Measurements from ENCODE around the gene TCF4.

Gene TCF4

DNA sequence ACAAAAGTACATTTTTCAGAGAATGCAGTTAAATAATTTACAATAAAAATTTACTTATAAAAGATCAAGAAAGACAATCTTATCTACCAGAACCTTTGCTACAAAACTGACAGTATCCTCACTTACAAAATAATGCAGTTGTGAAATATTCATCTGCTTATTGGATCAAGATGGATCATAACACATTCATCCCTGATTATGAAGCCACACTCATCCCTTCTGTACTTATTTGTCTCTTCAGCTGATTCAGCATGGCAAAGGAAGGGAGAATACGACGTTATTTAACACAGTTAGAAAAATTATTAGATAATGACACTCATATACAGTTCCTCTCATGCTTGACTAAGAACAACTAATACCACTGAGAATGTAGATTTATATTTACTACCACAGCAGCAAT, 46.4 kb downstream of the TCF4 start:
- DNase-seq, result no peak

DNA sequence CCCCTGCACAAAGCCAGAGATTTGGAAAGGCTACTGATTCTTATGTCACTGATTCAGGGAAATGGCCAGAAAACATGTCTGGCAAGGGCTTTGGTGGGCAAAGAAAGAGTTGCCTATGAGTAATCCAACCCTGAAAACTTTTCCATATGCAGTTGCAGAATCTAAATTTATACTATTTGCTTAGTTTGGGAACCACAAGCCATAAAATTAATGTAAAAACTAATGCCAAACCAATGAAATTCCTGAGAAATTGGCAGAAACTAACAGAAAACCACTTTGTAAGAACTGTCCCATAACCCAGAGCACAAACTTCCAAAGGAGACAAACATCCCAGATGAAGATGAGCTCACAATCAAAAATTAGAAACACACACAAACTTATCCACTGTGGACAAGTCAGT, 48.8 kb downstream of the TCF4 start:
- DNase-seq, result no peak

- no peak for DNase-seq
These were observed 53.0 kb downstream of the TCF4 start for GRCh38 chr18:55534996-55535395.

DNA sequence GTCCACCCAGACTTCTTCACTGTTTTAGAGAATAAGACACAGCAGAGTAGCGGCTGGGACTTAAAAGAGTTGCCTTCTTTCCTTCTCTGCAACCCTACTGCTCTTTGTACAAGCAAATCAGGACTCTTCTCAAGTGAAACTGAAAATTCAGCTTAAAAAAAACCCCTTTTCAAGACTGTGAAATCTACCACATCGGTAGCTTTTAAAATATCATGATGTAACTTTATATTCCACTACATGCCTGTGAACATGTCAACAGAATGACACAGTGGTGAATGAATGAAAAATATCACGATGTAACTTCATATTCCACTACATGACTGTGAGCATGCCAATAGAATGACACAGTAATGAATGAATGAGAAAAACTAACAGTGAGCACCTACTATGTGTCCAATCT, 53.4 kb downstream of the TCF4 start:
- DNase-seq, result no peak

GRCh38 chr18:55530166-55530565, 57.8 kb downstream of the TCF4 start:
- DNase-seq, result no peak

- DNase-seq, result no peak
These were observed 58.4 kb downstream of the TCF4 start for GRCh38 chr18:55529581-55529980.

- no peak for DNase-seq
These were observed 62.1 kb downstream of the TCF4 start for GRCh38 chr18:55525845-55526244.

GRCh38 chr18:55524353-55525073, 63.5 kb downstream of the TCF4 start:
- DNase-seq, result no peak

DNA sequence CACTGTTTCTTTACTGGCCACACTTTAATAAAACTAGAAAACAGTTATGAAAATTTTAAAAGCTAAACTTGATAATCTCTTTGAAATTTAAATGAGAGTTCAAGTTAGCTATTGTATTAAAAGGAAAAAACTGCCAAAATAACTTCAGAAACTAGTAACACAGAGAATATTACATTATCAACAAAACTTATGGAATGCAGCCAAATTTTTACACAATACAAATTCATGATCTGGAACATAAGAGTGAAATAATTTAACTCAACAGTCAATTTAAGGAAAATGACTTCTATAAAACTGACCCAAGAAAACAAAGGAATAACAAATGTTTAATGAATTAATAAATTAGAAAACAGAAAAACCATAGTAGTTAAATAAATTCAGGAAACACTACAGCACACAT, 65.0 kb downstream of the TCF4 start:
- no peak for DNase-seq

GRCh38 chr18:55522011-55522410, 66.0 kb downstream of the TCF4 start:
- DNase-seq, result no peak

- DNase-seq, result no peak
These were observed 70.9 kb downstream of the TCF4 start for GRCh38 chr18:55517055-55517454.

GRCh38 chr18:55515941-55516710, 71.9 kb downstream of the TCF4 start:
- no peak for DNase-seq

GRCh38 chr18:55515214-55515613, 72.8 kb downstream of the TCF4 start:
- no peak for DNase-seq

GRCh38 chr18:55513161-55513560, 74.8 kb downstream of the TCF4 start:
- DNase-seq, result no peak

- DNase-seq, result no peak
These were observed 76.7 kb downstream of the TCF4 start for GRCh38 chr18:55511277-55511676.

- no peak for DNase-seq
These were observed 77.2 kb downstream of the TCF4 start for GRCh38 chr18:55510809-55511208.

GRCh38 chr18:55509631-55510324, 78.2 kb downstream of the TCF4 start:
- DNase-seq, result no peak

GRCh38 chr18:55508651-55509050, 79.3 kb downstream of the TCF4 start:
- no peak for DNase-seq

GRCh38 chr18:55506074-55506473, 81.9 kb downstream of the TCF4 start:
- no peak for DNase-seq

- no peak for DNase-seq
These were observed 83.2 kb downstream of the TCF4 start for GRCh38 chr18:55504808-55505207.

DNA sequence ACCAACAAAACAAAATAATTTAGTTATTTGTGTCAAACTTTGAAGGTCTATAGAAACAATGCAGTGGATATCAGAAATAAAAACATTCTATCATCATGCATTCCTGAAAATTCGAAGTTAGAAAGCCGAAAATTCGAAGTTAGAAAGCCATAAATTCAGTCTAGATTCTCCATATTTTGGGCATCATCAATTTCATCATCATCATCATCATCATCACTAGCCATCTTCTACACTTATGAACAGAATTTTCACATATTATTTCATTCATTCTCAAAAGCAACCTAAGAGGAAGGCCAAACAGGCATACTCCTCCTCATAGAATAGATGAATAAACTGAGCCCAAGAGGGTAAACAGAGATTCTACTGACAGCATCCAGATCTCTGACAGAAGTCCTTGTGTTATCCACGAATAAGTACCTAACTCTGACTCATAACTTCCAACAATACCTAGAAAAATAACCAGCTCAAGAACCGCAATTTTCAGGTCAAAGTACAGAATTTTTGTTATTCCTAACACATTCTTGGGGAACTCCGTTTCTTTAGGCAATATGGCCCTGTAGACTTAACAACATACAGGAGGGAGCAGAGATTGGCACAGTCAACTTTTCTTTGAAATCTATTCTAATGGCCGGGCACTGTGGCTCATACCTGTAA, 84.7 kb downstream of the TCF4 start:
- no peak for DNase-seq

- no peak for DNase-seq
These were observed 85.8 kb downstream of the TCF4 start for GRCh38 chr18:55501982-55502710.

DNA sequence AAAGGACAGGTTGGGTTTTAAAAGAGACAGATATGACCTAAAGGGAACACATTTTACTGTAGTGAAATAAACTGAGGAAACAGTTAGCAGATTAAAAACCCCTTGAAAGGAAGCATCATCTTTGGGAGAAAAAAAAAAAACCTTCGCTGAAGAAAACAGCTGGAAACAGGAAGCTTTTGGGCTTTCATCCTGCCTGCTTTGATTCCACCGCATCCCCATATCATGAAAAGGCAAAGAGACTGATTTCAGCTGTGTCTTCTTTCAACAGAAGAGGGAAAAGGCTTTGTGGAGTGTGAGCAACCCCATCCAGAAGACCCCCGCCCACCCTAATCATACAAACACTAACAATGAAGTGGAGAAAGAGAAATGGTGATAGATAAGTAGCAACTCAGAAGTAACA, 86.4 kb downstream of the TCF4 start:
- DNase-seq, result no peak
